ACC112 (cell line): Measurements from ENCODE around the gene PAX4.

Source experiments
- H2AFZ ChIP-seq: fragments of 200-600 bp; sonication (generic); one replicate; pipeline ENCODE4 v1.6.0; 2017; ENCODE audit warnings: antibody characterized with exemption, low read length; ENCODE audit not compliant: unreplicated experiment
- H3K27ac ChIP-seq: fragments of 200-600 bp; sonication (generic); 2 replicates; pipeline ENCODE4 v1.5.1; 2014; ENCODE audit warnings: low read depth, mild to moderate bottlenecking, antibody characterized with exemption, low read length, moderate library complexity
- H3K27me3 ChIP-seq: fragments of 200-600 bp; sonication (generic); 2 replicates; pipeline ENCODE4 v1.6.1; 2014; ENCODE audit warnings: mild to moderate bottlenecking, antibody characterized with exemption, low read length, moderate library complexity, mixed read lengths; ENCODE audit not compliant: insufficient read depth
- H3K36me3 ChIP-seq: fragments of 200-600 bp; sonication (generic); 2 replicates; pipeline ENCODE4 v1.6.1; 2016; ENCODE audit warnings: mild to moderate bottlenecking, antibody characterized with exemption, low read length, moderate library complexity, mixed read lengths; ENCODE audit not compliant: insufficient read depth
- H3K4me1 ChIP-seq: fragments of 200-600 bp; sonication (generic); one replicate; pipeline ENCODE4 v1.6.1; 2016; ENCODE audit warnings: low read length, mixed read lengths; ENCODE audit not compliant: insufficient read depth, unreplicated experiment, control insufficient read depth
- H3K4me3 ChIP-seq: fragments of 200-600 bp; sonication (generic); 2 replicates; pipeline ENCODE4 v1.5.1; 2014; ENCODE audit warnings: mild to moderate bottlenecking, low read depth, low read length
- H3K79me2 ChIP-seq: fragments of 200-600 bp; sonication (generic); one replicate; pipeline ENCODE4 v1.6.0; 2016; ENCODE audit warnings: low read length; ENCODE audit not compliant: control insufficient read depth, unreplicated experiment, insufficient read depth

PAX4 gene

GRCh38 chr7:127600885-127601284 lies 17.1 kb downstream of the PAX4 start:
- no peaks in the 10 kb centered on the region for H3K79me2 ChIP-seq
- no peaks in the 10 kb centered on the region for H3K36me3 ChIP-seq
- H2AFZ ChIP-seq: no peak overlapping the region
- peaks cover 7% of the 10 kb centered on the region; the same call in 1 of the 2 replicates for H3K27me3 ChIP-seq
- H3K27ac ChIP-seq: no peak overlapping the region
- no peak overlapping the region for H3K4me3 ChIP-seq
- H3K4me1 ChIP-seq: no peaks in the 10 kb centered on the region

- H3K27ac ChIP-seq: no peak overlapping the region
- H3K4me3 ChIP-seq: no peak overlapping the region
- H3K27me3 ChIP-seq: peaks cover 7% of the 10 kb centered on the region; the same call in 1 of the 2 replicates
- no peaks in the 10 kb centered on the region for H3K36me3 ChIP-seq
- H2AFZ ChIP-seq: no peak overlapping the region
- no peaks in the 10 kb centered on the region for H3K79me2 ChIP-seq
- H3K4me1 ChIP-seq: no peaks in the 10 kb centered on the region
These were observed 19.6 kb downstream of the PAX4 start for GRCh38 chr7:127598318-127598717.

- Histone ChIP-seq H3K36me3 (no peaks in the 10 kb centered on the region; the same call in 1 of the 2 replicates), H2AFZ (no peak overlapping the region), H3K27me3 (peaks cover 4% of the 10 kb centered on the region; the same call in 1 of the 2 replicates), H3K27ac (no peak overlapping the region), H3K4me3 (no peak overlapping the region), H3K4me1 (no peaks in the 10 kb centered on the region), H3K79me2 (no peaks in the 10 kb centered on the region)
These were observed 22.2 kb downstream of the PAX4 start for GRCh38 chr7:127595737-127596136.

- Histone ChIP-seq H3K4me3 (no peak overlapping the region), H2AFZ (no peak overlapping the region), H3K36me3 (no peaks in the 10 kb centered on the region; the same call in 1 of the 2 replicates), H3K27me3 (no peaks in the 10 kb centered on the region), H3K79me2 (peaks cover 3% of the 10 kb centered on the region), H3K27ac (no peak overlapping the region), H3K4me1 (peaks cover 3% of the 10 kb centered on the region)
These were observed 23.5 kb downstream of the PAX4 start for GRCh38 chr7:127594490-127594889.

- no peak overlapping the region for H3K4me3 ChIP-seq
- H3K27me3 ChIP-seq: no peaks in the 10 kb centered on the region
- peaks cover 14% of the 10 kb centered on the region for H3K79me2 ChIP-seq
These were observed 25.4 kb downstream of the PAX4 start for GRCh38 chr7:127592550-127592949.

GRCh38 chr7:127591591-127591990 lies 26.4 kb downstream of the PAX4 start:
- Histone ChIP-seq H3K27me3 (no peaks in the 10 kb centered on the region), H3K4me3 (no peak overlapping the region), H3K27ac (no peak overlapping the region), H2AFZ (no peak overlapping the region), H3K36me3 (no peaks in the 10 kb centered on the region; the same call in 1 of the 2 replicates), H3K4me1 (peaks cover 6% of the 10 kb centered on the region), H3K79me2 (peaks cover 14% of the 10 kb centered on the region)

More at GRCh38 chr7:127592550-127592949, 25.4 kb downstream of the PAX4 start:
- Histone ChIP-seq H3K27ac (no peak overlapping the region), H2AFZ (no peak overlapping the region), H3K4me1 (peaks cover 6% of the 10 kb centered on the region), H3K36me3 (no peaks in the 10 kb centered on the region; the same call in 1 of the 2 replicates)

- peaks cover 6% of the 10 kb centered on the region for H3K4me1 ChIP-seq
- no peaks in the 10 kb centered on the region for H3K27me3 ChIP-seq
- H3K4me3 ChIP-seq: no peak overlapping the region
- H3K27ac ChIP-seq: no peak overlapping the region
- H3K36me3 ChIP-seq: no peaks in the 10 kb centered on the region; the same call in 1 of the 2 replicates
- H3K79me2 ChIP-seq: peaks cover 14% of the 10 kb centered on the region
- H2AFZ ChIP-seq: no peak overlapping the region
These were observed 26.8 kb downstream of the PAX4 start for GRCh38 chr7:127591189-127591588.

GRCh38 chr7:127589896-127590295 lies 28.0 kb downstream of the PAX4 start:
- Histone ChIP-seq H3K27me3 (no peaks in the 10 kb centered on the region), H3K4me3 (peak overlapping the region; percentile 97)

GRCh38 chr7:127588697-127589482 lies 29.1 kb downstream of the PAX4 start:
- Histone ChIP-seq H3K4me3 (peak overlapping the region; percentile 97), H2AFZ (peak overlapping the region; percentile 89), H3K79me2 (peaks cover 28% of the 10 kb centered on the region), H3K27me3 (no peaks in the 10 kb centered on the region), H3K27ac (no peak overlapping the region), H3K4me1 (peaks cover 14% of the 10 kb centered on the region), H3K36me3 (no peaks in the 10 kb centered on the region; the same call in 1 of the 2 replicates)

More at GRCh38 chr7:127589896-127590295, 28.0 kb downstream of the PAX4 start:
- Histone ChIP-seq H3K4me1 (peaks cover 6% of the 10 kb centered on the region), H3K36me3 (no peaks in the 10 kb centered on the region; the same call in 1 of the 2 replicates), H2AFZ (no peak overlapping the region), H3K79me2 (peaks cover 18% of the 10 kb centered on the region), H3K27ac (no peak overlapping the region)

- peak within 1 kb of the TSS; percentile 98 for H2AFZ ChIP-seq
- H3K36me3 ChIP-seq: no peaks in the 10 kb centered on the region; the same call in 1 of the 2 replicates
- H3K27me3 ChIP-seq: no peaks in the 10 kb centered on the region
- peak within 1 kb of the TSS; percentile 97 for H3K4me3 ChIP-seq
- H3K4me1 ChIP-seq: peaks cover 21% of the 10 kb centered on the region
- peaks cover 35% of the 10 kb centered on the region for H3K79me2 ChIP-seq
- no peak within 1 kb of the TSS for H3K27ac ChIP-seq
These were observed 29.8 kb downstream of the PAX4 start, which contains the start of gene ARF5 for GRCh38 chr7:127588019-127588696. Gene ARF5 (plus strand): TSS chr7:127588411. CDS start chr7:127588499, 88 bp downstream.
